ENCODE data around the gene NKD1.

Gene NKD1

DNA sequence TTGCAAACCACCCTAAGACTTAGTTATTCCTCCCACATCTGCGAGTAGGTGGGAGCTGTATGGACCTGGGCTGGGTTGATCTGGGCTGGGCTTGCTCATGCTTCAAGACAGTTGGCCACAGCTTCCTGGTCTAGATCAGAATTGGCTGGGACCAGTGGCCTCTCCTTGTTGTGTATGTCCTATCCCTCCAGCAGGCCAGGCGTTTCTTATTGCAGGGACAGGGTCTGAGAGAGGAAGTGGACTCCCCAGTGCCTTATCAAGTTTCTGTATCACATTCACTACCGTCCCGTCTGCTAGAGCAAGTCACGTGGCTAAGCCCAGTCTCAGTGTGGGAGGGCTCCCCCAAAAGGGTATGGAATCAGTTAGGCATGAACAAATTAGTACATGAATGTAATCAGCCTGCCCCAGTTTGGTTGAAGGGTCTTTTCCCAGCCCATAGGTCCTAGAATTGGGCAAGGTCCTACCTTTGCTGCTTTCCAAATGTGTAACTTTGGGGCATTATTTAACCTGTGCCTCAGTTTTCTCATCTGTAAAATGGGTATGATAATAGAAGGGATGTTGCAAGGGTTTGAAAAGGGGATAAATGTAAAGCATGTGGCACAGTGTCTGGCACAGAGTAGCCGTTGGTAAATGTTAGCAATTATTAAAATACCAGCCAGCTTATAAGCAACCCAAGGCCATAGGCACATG lies 36.0 kb downstream of the NKD1 start:
- DNase-seq, result no peak

GRCh38 chr16:50585331-50585776 lies 37.2 kb downstream of the NKD1 start:
- no peak for DNase-seq

DNA sequence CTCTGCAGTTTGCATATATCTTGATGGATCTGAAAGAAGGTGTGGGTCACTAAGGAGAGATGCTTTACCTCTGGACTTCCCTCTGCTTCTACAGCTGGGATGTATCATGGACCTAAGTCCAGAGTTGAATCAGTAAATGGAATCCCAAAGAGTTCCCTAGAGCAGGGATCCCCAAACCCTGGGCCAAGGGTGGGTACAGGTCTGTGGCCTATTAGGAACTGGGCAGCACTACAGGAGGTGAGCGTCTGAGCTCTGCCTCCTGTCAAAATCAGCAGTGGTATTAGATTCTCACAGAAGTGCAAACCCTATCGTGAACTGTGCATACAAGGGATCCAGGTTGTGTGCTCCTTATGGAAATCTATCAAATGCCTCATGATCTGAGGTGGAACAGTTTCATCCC lies 39.3 kb downstream of the NKD1 start:
- no peak for DNase-seq

DNA sequence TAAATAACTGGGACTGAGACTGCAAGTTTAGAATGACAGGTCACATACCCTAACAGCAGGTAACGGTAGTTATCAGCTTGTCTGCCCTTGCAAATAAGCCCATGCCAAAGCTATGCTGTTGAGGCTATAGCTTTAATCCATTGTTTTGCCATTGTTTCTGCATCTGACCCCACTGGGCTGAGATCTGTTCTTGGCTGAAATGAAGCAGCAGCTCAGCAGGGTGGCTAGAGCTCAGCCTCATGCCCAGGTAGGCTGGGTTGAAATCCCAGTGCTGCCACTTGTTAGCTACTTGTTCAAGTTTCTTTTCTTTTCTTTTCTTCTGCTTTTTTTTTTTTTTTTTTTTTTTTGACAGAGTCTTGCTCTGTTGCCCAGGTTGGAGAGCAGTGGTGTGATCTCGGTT lies 40.1 kb downstream of the NKD1 start:
- DNase-seq, result no peak

DNA sequence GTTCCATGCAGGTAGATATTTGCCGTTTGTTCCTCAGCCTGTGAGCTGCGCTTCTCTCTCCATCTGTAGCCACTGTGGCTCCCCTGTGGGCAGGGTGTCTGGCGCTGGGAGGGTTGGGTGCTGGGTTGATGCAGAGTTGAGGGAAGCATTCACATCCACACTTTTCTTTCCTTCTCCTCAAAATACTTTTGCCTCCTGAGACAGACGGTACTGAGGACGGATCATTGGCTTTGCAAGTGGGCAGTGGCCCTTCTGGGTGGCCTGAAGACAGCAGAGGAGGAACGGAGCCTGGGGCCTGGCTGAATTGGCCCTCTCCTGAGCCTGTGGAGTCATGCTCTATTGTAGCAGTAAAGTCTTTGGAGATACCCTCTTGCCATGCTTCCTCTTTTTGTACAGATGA lies 43.0 kb downstream of the NKD1 start:
- no peak for DNase-seq

DNA sequence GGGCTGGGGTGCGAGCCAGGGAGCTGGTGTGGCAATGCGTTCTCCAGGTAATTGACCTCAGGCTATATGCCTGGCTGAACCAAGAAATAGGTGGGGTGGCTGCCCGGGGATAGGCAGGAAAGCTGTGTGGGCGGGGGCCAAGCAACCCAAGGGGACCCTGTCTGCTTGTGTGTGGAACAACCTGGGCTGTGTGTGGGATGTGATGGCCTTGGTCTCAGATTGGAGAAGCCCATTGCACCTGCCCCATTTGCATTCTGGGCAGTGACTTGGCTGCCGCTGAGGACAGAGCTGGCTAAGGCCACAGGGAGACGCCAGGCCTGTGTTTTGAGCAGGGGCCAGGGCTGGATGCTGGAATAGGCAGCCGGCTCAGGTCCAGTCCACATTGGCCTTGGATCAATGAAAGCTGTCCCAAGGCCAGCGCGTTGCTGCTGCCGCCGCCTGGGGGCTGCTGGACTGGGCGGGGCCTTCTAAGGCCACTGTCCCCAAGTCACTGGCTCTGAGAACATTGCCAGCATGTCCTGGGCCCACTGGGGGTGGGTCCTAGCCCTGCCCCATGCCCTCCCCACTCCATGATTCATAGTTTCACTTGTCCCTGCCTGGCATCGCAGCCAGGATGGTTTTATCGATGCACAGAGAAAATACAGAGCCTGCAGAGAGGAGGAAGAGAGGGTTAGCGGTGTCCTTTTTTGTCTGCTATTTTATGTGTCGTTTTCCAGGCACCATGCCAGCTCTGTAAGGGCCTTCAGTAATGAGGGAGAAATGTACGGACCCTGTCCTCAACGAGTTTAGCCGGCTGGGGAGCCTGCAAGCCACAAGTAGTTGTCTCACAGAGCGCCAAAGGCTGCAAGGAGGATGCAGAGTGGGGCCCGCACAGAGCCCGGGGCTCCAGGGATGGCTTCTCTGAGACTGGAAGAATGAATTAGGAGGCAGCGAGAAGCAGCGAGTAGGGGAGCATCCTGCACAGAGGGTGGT lies 43.9 kb downstream of the NKD1 start:
- no peak for DNase-seq

DNA sequence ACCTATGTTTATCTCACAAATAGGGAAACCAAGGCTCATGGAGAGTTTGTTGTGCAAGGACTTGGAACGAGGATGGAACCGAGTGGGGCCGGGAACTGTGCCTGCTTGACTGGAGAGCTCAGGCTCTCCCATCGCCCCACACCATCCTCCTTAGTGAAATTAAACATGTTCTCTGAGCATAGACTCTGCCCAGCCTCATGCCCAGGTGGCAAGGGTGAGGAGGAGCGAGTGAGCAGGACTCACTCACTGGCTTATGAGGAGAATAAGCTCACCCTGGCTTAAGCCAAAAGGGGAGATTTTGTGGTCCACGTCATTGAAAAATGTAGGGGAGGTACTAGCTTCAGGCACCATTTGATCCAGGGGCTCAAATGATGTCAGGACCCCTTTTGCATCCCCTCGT lies 44.8 kb downstream of the NKD1 start:
- DNase-seq, result no peak

DNA sequence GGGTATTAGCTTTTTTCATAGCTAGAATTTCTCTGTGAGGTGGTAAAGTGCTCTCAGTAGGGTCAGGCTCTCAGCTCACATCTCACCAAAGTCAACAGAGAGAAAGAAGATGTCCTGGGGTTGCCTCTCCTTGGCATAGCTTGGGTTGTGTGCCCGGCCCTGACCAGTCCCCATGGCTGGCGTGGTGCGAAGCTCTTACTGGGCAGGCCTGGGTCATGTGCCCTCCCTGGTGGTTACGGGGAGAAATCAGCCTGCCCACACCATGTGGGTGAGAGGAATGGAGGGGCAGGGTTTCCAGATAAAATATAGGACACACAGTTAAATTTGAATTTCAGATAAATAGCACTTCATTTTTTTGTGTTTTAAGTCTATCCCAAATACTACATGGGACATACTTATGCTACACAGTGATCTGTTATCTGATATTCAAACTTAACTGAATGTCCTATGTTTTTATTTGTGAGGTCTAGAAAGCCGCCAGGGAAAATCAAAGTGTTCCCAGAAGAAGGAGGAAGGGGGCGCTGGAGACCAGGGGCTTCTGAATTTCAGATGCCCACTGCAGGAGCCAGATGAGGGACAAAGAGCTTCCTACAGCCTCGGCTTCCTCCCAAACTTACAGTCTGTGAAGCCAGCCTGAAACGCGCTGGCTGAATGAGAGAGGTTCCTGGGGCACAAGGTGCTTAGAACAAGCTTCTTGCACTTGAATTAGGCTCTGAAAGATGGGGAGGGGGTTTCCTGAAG lies 45.4 kb downstream of the NKD1 start:
- no peak for DNase-seq

- DNase-seq, result no peak
These were observed 46.4 kb downstream of the NKD1 start for GRCh38 chr16:50594308-50595260.

GRCh38 chr16:50595859-50596258 lies 47.7 kb downstream of the NKD1 start:
- no peak for DNase-seq

- DNase-seq, result no peak
These were observed 48.7 kb downstream of the NKD1 start for GRCh38 chr16:50596762-50597450.

GRCh38 chr16:50597563-50598255 lies 49.5 kb downstream of the NKD1 start:
- DNase-seq, result no peak

DNA sequence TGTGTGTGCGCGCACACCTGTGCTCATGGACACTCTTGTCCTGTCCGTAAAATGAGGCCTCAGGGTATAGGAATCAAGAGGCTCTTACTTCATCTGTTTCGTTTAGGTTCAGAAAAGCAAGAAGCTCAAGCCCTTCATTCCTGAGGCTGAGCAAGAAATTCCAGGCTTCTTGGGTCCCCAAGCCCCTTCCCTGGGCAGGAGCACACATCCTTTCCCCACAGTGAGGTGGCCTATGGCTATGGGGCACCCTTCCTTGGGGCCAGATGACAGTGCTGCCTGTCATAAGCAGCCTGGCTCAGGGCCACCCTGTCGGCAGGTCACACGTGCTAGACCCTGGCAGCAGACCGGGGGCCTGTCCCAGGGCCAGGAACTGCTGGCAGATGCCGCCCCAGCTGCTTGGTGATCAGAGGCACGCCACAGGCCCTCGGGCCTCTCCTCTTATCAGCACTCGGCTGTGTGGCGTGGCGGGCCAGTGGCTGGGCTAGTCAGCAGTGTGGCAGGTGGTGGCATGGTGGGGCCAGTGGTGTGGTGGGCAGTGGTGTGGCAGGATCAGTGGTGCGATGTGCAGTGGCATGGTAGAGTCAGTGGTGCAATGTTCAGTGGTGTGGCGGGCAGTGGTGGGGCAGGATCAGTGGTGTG lies 50.2 kb downstream of the NKD1 start:
- no peak for DNase-seq

DNA sequence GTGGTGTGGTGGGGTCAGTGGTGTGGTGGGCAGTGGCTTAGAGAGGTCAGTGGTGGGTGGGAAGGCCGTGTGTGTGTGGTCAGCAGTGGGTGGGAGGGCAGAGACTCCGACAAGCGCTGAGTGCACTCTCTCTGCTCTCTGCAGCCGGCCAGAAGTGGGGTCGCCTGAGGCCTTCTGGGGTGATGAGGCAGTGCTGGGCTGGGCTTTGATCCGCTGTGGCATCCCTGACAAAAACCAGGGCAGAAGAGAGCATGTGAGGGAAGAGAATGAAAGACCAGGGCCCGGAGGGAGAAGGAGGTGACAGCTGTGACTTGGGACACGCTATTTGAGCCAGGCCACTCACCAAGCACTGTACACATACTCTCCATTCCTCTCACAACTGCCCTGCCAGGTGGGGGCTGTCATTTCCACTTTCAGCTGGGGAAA lies 50.8 kb downstream of the NKD1 start:
- no peak for DNase-seq

- DNase-seq, result no peak
These were observed 51.3 kb downstream of the NKD1 start for GRCh38 chr16:50599494-50599893.

DNA sequence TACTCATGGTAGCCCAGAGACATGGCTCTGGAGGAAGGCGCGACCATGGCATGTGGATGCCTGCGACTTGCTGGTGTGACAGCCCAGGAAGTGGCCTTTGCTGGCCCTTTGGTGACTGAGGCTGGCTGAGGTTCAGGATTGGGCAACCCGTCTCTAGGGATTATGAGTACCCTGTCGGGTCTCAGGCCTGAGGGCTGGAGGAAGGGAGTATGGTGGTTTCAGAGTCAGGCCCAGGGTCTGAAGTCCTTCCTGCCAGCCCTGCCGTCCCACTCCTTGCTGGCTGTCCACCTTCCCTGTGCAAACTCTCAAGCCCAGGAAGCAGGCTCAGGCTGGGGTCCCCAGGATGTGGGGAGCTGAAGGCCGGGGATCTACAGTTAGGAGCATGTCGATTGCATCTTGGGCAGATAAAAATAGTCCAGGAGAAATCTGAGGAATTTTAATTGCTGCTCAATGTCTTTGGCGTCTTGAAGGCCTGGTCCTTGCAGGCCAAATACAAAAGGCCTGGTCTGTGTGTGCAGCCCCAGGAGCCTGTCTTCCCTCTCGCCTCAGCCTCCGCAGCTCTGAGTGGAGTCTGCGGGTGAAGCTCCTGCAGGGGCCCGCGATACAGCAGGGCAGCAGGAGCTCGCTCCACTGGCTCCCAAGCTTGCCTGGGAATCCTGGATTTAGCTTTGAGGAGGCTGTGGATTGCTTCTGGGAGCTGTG lies 52.5 kb downstream of the NKD1 start:
- no peak for DNase-seq

- no peak for DNase-seq
These were observed 53.1 kb downstream of the NKD1 start for GRCh38 chr16:50601341-50601740.

DNA sequence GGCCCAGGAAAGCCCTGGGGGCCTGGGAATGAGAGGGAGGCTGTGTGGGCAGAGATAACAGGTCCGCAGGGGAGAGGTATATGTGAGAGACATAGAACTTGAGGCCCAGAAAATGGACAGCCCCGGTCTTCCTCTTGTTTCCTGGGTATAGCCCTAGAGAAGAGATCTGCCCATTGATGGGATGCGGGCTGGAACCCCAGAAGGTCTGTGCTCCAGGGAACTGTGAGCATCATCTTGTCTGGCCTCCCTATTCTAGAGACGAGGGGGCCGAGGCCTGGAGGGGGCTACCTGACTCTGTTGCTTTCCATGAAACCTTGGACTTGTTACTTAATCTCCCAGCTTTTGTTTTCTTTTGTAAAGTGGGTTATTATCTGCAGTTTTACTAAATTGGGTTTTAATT lies 53.9 kb downstream of the NKD1 start:
- no peak for DNase-seq

GRCh38 chr16:50602531-50603205 lies 54.5 kb downstream of the NKD1 start:
- DNase-seq, result no peak

Measured in SIG-M5 (cell line).